Measurements from ENCODE around the gene ADIPOQ.
"Not testable (repeated sequence)": the region's sequence is repeated elsewhere in the genome, so short reads cannot be mapped to it uniquely, and the experiment has no call there.

GRCh38 chr3:186903676-186904075, 61.2 kb downstream of the ADIPOQ start:
- TF ChIP-seq CTCF (IDR thresholded peaks at IDR 0.05; ENCODE audit: low read length); EZH2 (IDR thresholded peaks at IDR 0.05; ENCODE audit: borderline replicate concordance, low read length): not testable (repeated sequence)

All from OCI-LY1 (cell line).